Activated naive CD4-positive, alpha-beta T cell treated with anti-CD3 and anti-CD28 coated beads, Interleukin-2, amount 10 ng/mL, durations not matched to agents 7 days and 5 days (primary cell): ENCODE results near the gene ATP11B.

Experiments used
- CTCF ChIA-PET: fragments of 350-600 bp; sonication (Branson Sonifier 250); formaldehyde crosslinking; loops from one replicate; lab custom pipeline; 2021; ENCODE audit warnings: antibody characterized with exemption; lab: Charles Lee
- DNase-seq: peaks from one replicate; pipeline ENCODE4 v3.0.0-alpha.2; 2020
- H3K27ac Mint-ChIP-seq: one replicate; pipeline ENCODE4 v1.8.0; 2021; ENCODE audit warnings: mild to moderate bottlenecking, moderate library complexity, mixed read lengths
- H3K27me3 Mint-ChIP-seq: one replicate; pipeline ENCODE4 v1.8.0; 2021; ENCODE audit warnings: mild to moderate bottlenecking, mixed read lengths
- H3K36me3 Mint-ChIP-seq: one replicate; pipeline ENCODE4 v1.8.0; 2021; ENCODE audit warnings: mixed read lengths
- H3K4me1 Mint-ChIP-seq: one replicate; pipeline ENCODE4 v1.8.0; 2021; ENCODE audit warnings: mixed read lengths
- H3K4me3 Mint-ChIP-seq: one replicate; pipeline ENCODE4 v1.8.0; 2021; ENCODE audit warnings: mild to moderate bottlenecking, moderate library complexity, mixed read lengths
- H3K9me3 Mint-ChIP-seq: one replicate; pipeline ENCODE4 v1.8.0; 2021; ENCODE audit warnings: mixed read lengths

ATP11B gene

GRCh38 chr3:182792901-182793662 is at the start of gene ATP11B:
ATP11B (plus strand) TSS chr3:182793504; CDS start chr3:182793760, 256 bp downstream.
- peak; percentile 83 for DNase-seq
- peaks cover 27% of the 10 kb centered on the region for H3K4me1 Mint-ChIP-seq
- CTCF ChIA-PET = interaction anchor here (1.0 kb wide), 1 partner anchor 83 kb away, joined by 3 read pairs; no protein-coding TSS in a partner anchor
- peak within 1 kb of the TSS; percentile 98 for H3K4me3 Mint-ChIP-seq
- H3K27ac Mint-ChIP-seq = peak within 1 kb of the TSS; percentile 99
- H3K9me3 Mint-ChIP-seq = no peaks in the 10 kb centered on the region
- H3K27me3 Mint-ChIP-seq = no peaks in the 10 kb centered on the region
- H3K36me3 Mint-ChIP-seq = peaks cover 19% of the 10 kb centered on the region

GRCh38 chr3:182746959-182747358 is 46.3 kb upstream of the ATP11B start:
- no peaks in the 10 kb centered on the region for H3K4me1 Mint-ChIP-seq
- H3K36me3 Mint-ChIP-seq = no peaks in the 10 kb centered on the region
- H3K9me3 Mint-ChIP-seq = no peaks in the 10 kb centered on the region
- CTCF ChIA-PET = no interaction called here
- H3K27me3 Mint-ChIP-seq = peaks cover under 1% of the 10 kb centered on the region
- no peak overlapping the region for H3K27ac Mint-ChIP-seq
- no peak overlapping the region for H3K4me3 Mint-ChIP-seq
- no peak for DNase-seq

DNA sequence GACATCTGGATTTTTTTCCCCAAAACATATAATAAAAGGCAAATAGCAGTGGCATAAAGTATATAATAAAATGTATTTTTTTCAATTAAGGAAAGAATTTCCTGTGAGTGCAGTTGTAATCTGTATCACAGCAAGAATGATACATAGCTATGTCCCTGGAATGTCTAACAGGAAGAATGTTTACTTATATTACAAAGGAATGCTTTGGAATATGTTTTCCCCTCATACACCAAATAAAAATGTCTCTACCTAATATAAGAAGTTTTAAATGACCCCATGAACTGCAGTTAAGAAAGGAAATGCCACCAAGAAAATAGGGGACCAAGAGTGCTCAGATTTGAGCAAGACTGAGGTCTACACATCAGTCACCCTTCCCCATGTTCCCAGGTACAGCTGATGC is 38.0 kb upstream of the ATP11B start:
- H3K9me3 Mint-ChIP-seq = no peaks in the 10 kb centered on the region
- no peaks in the 10 kb centered on the region for H3K36me3 Mint-ChIP-seq
- H3K4me1 Mint-ChIP-seq = no peaks in the 10 kb centered on the region
- DNase-seq = no peak
- peaks cover 28% of the 10 kb centered on the region for H3K27me3 Mint-ChIP-seq
- CTCF ChIA-PET = no interaction called here
- H3K4me3 Mint-ChIP-seq = no peak overlapping the region
- no peak overlapping the region for H3K27ac Mint-ChIP-seq

GRCh38 chr3:182755712-182756111 is 37.6 kb upstream of the ATP11B start:
- no peak overlapping the region for H3K4me3 Mint-ChIP-seq
- CTCF ChIA-PET = no interaction called here
- no peak overlapping the region for H3K27ac Mint-ChIP-seq

DNA sequence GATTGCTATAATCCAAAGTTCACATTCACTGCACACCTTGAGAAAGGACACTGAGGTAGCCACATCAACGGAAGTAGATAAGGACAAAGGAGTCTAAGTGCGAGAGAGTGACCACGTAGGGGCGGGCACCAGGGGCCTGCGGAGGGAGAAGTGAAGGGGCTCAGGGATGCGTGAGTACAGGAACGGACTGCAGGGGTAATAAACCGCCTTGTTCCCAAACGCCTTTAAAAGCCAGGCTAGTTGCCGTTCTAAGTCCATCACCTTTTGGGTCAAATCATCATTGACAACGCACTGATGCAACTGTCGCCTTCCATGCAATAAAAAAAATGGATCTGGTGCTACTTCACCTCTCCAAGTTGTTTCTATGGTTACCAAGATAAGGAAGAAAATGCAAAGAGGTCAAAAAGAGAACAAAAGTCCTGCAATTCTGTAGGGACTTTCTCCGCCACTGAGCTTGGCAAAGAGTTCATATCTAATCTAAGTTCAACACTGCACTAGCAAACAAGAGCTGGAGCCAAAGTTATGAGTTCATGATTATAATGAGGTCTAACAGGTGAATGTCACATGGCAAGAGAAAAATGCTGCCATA is 32.6 kb upstream of the ATP11B start:
- H3K4me3 Mint-ChIP-seq = no peak overlapping the region
- no peaks in the 10 kb centered on the region for H3K4me1 Mint-ChIP-seq
- no peaks in the 10 kb centered on the region for H3K36me3 Mint-ChIP-seq
- H3K27me3 Mint-ChIP-seq = peaks cover 28% of the 10 kb centered on the region
- no peak for DNase-seq
- H3K27ac Mint-ChIP-seq = no peak overlapping the region
- H3K9me3 Mint-ChIP-seq = no peaks in the 10 kb centered on the region
- CTCF ChIA-PET = no interaction called here

More at GRCh38 chr3:182755712-182756111, 37.6 kb upstream of the ATP11B start:
- Mint-ChIP-seq H3K27me3 (peaks cover 28% of the 10 kb centered on the region), H3K9me3 (no peaks in the 10 kb centered on the region), H3K4me1 (no peaks in the 10 kb centered on the region), H3K36me3 (no peaks in the 10 kb centered on the region)
- DNase-seq = no peak

- Mint-ChIP-seq H3K9me3 (no peaks in the 10 kb centered on the region), H3K36me3 (no peaks in the 10 kb centered on the region), H3K4me1 (no peaks in the 10 kb centered on the region), H3K4me3 (no peak overlapping the region), H3K27me3 (peaks cover 13% of the 10 kb centered on the region), H3K27ac (no peak overlapping the region)
- CTCF ChIA-PET = interaction anchor here (0.9 kb wide), 1 partner anchor 53 kb away, joined by 3 read pairs; no protein-coding TSS in a partner anchor
- no peak for DNase-seq
Observed at GRCh38 chr3:182763896-182764295, 29.4 kb upstream of the ATP11B start.

DNA sequence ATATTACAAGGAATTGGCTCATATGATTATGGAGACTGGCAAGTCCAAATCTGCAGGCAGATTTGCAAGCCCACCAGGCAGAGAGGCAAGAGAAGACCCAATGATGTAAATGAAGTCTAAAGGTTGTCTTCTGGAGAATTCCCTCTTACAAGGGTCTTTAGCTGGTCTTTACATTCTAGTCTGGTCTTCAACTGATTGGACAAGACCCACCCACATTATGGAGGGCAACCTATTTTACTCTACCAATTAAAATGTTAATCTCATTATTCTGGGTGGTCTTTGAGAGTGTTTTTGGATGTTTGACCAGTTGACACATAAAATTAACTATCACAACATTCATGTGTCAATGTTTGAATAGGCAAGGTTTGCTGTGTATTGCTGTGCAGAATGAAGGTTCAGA is 28.0 kb upstream of the ATP11B start:
- Mint-ChIP-seq H3K4me3 (no peak overlapping the region), H3K27me3 (peaks cover 17% of the 10 kb centered on the region), H3K27ac (no peak overlapping the region), H3K36me3 (no peaks in the 10 kb centered on the region), H3K9me3 (no peaks in the 10 kb centered on the region), H3K4me1 (no peaks in the 10 kb centered on the region)
- DNase-seq = no peak
- CTCF ChIA-PET = no interaction called here

DNA sequence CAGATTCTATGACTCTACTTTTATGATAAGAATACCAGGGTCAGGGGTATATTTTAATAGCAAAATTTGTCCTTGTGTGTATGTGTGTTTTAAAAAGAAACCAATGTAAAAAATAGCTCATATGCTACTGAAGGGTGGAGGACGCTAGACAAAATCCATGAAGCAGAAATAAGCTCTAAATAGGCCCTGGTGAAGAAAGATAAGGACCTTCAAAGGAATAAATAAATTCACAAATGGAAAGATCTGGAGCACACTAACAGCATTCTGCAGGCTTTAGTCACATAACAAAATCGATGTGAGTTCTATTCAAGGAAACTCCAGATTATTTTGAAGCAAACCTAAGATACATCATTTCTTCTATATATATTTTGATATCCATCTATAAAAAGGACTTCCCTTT is 27.2 kb upstream of the ATP11B start:
- Mint-ChIP-seq H3K27me3 (peaks cover 17% of the 10 kb centered on the region), H3K27ac (no peak overlapping the region), H3K4me1 (no peaks in the 10 kb centered on the region), H3K4me3 (no peak overlapping the region), H3K36me3 (no peaks in the 10 kb centered on the region), H3K9me3 (no peaks in the 10 kb centered on the region)
- DNase-seq = no peak
- CTCF ChIA-PET = interaction anchor here (0.8 kb wide), 1 partner anchor 142 kb away, joined by 3 read pairs; no protein-coding TSS in a partner anchor

- DNase-seq = no peak
- CTCF ChIA-PET = no interaction called here
- Mint-ChIP-seq H3K4me3 (no peak overlapping the region), H3K9me3 (no peaks in the 10 kb centered on the region), H3K36me3 (no peaks in the 10 kb centered on the region), H3K27ac (no peak overlapping the region), H3K4me1 (no peaks in the 10 kb centered on the region), H3K27me3 (peaks cover 16% of the 10 kb centered on the region)
Observed at GRCh38 chr3:182768413-182768812, 24.9 kb upstream of the ATP11B start.

- DNase-seq = no peak
- Mint-ChIP-seq H3K27me3 (peaks cover 19% of the 10 kb centered on the region), H3K4me1 (no peaks in the 10 kb centered on the region), H3K27ac (no peak overlapping the region), H3K36me3 (no peaks in the 10 kb centered on the region), H3K4me3 (no peak overlapping the region), H3K9me3 (no peaks in the 10 kb centered on the region)
- CTCF ChIA-PET = interaction anchor here (0.9 kb wide), 1 partner anchor 56 kb away, joined by 3 read pairs; no protein-coding TSS in a partner anchor
Observed at GRCh38 chr3:182769673-182770072, 23.6 kb upstream of the ATP11B start.

DNA sequence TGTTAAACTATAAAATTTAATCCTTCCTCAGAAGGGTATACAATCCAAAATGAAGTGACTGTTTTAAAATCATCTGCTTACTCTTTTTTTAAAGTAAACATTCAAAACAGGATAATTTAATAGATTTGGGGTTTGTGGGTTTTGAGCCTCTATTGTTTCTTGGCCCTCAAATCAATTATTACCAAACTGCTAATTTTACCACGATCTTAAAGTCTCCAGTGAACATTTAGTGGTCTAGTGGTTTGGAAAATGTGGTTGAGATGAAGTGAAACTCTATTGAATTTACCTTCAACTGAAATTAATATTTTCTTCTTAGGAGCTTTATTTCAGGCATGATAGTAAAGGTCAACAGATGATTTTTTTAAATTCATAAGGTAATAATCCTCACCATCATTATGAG is 11.2 kb upstream of the ATP11B start:
- DNase-seq = no peak
- H3K27me3 Mint-ChIP-seq = peaks cover 9% of the 10 kb centered on the region
- CTCF ChIA-PET = interaction anchor here (1.0 kb wide), 1 partner anchor 11 kb away, joined by 3 read pairs; no protein-coding TSS in a partner anchor
- H3K9me3 Mint-ChIP-seq = no peaks in the 10 kb centered on the region
- no peak overlapping the region for H3K27ac Mint-ChIP-seq
- H3K4me3 Mint-ChIP-seq = no peak overlapping the region
- H3K36me3 Mint-ChIP-seq = no peaks in the 10 kb centered on the region
- H3K4me1 Mint-ChIP-seq = peaks cover 6% of the 10 kb centered on the region

DNA sequence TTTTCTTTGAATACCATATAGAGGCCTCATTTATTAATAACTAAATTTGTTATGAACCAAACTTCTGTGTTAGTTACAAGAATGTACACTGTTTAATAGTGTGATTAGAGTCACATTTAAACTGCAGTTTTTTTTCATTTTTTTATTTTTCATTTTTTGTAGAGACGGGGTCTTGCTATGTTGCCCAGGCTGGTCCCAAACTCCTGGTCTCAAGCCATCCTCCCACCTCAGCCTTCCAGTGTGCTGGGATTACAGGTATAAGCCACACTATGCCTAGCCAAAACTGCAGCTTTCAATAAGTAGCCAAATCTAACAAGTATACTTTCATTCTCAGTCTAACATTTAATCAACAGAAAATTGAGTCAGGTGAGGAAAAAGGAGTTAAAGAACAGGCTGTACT is 10.2 kb upstream of the ATP11B start:
- peaks cover 6% of the 10 kb centered on the region for H3K4me1 Mint-ChIP-seq
- H3K36me3 Mint-ChIP-seq = no peaks in the 10 kb centered on the region
- no peak overlapping the region for H3K27ac Mint-ChIP-seq
- DNase-seq = no peak
- CTCF ChIA-PET = no interaction called here
- H3K27me3 Mint-ChIP-seq = peaks cover 9% of the 10 kb centered on the region
- H3K4me3 Mint-ChIP-seq = no peak overlapping the region
- no peaks in the 10 kb centered on the region for H3K9me3 Mint-ChIP-seq

GRCh38 chr3:182784542-182784941 is 8.8 kb upstream of the ATP11B start:
- Mint-ChIP-seq H3K9me3 (no peaks in the 10 kb centered on the region), H3K4me1 (peaks cover 6% of the 10 kb centered on the region), H3K36me3 (no peaks in the 10 kb centered on the region), H3K27ac (no peak overlapping the region), H3K27me3 (peaks cover 9% of the 10 kb centered on the region), H3K4me3 (no peak overlapping the region)
- CTCF ChIA-PET = no interaction called here
- DNase-seq = no peak

DNA sequence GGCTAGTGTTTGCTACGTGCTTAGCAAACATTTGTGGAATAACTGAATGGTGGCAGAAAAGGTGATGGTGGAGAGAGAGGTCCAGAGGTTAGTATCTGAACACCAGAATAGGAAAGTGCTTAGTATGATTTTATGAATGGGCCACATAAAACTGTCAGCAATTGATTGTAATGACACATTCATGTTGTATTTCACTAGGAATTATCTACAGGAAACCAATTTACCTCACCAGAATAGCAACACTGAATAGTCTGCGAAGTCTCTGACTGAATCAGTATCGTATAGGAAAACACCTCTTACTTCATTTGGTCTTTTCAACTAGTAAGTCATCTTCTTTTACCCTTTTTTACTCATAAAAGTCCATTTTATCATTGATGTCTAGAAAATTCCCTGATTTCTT is 8.2 kb upstream of the ATP11B start:
- CTCF ChIA-PET = no interaction called here
- Mint-ChIP-seq H3K4me3 (no peak overlapping the region), H3K36me3 (no peaks in the 10 kb centered on the region), H3K4me1 (peaks cover 6% of the 10 kb centered on the region), H3K9me3 (no peaks in the 10 kb centered on the region), H3K27me3 (peaks cover 9% of the 10 kb centered on the region), H3K27ac (no peak overlapping the region)
- no peak for DNase-seq

GRCh38 chr3:182785756-182786155 is 7.5 kb upstream of the ATP11B start:
- Mint-ChIP-seq H3K36me3 (no peaks in the 10 kb centered on the region), H3K4me1 (peaks cover 6% of the 10 kb centered on the region), H3K27me3 (peaks cover 9% of the 10 kb centered on the region)

More at GRCh38 chr3:182785756-182786155, 7.5 kb upstream of the ATP11B start:
- DNase-seq = no peak
- Mint-ChIP-seq H3K4me3 (no peak overlapping the region), H3K27ac (no peak overlapping the region), H3K9me3 (no peaks in the 10 kb centered on the region)
- CTCF ChIA-PET = no interaction called here
